Sigmoid colon (tissue), 7 donors: ENCODE measurements around the gene PRKAB2. TPM values are rescaled to one million over a fixed set of nuclear protein-coding genes. Genes with fewer than 3 reads are reported as not detected.
"Not testable (repeated sequence)": the region's sequence is repeated elsewhere in the genome, so short reads cannot be mapped to it uniquely, and the experiment has no call there.

Source experiments
- DNase-seq: peaks from one replicate; pipeline ENCODE4 v3.0.0-alpha.2; 2019
- H3K27ac ChIP-seq, 4 donors: fragments of 200-600 bp; sonication (generic); one replicate each; pipeline ENCODE4 v1.5.1; 2016 to 2019; ENCODE audit warnings: mild to moderate bottlenecking in 1 of 4
- H3K27me3 ChIP-seq, 3 donors: fragments of 200-600 bp; sonication (generic); one replicate each; pipeline ENCODE4 v1.5.1; 2019; ENCODE audit warnings: mild to moderate bottlenecking in 1 of 3
- H3K36me3 ChIP-seq, 4 donors: fragments of 200-600 bp; sonication (generic); one replicate each; pipeline ENCODE4 v1.5.1; 2016 to 2019
- H3K4me1 ChIP-seq, 4 donors: fragments of 200-600 bp; sonication (generic); one replicate each; pipeline ENCODE4 v1.5.1; 2017 to 2019
- H3K4me3 ChIP-seq, 4 donors: fragments of 200-600 bp; sonication (generic); one replicate each; pipeline ENCODE4 v1.5.1; 2017 to 2019; ENCODE audit warnings: mild to moderate bottlenecking in 2 of 4, moderate library complexity in 1 of 4
- H3K9me3 ChIP-seq, 4 donors: fragments of 200-600 bp in 3 of 4; sonication (generic) in 3 of 4; one replicate each; pipeline versions ENCODE4 v1.5.1 to v1.6.1; 2013 to 2019
- CTCF ChIP-seq, 4 experiments: fragments of 450-650 bp in 3 of 4; fragments of 200-600 bp in 1 of 4; IDR thresholded peaks; one replicate each; pipeline ENCODE4 v1.5.1; 2016 to 2019; ENCODE audit warnings: antibody characterized with exemption in 4 of 4, mild to moderate bottlenecking in 3 of 4, moderate library complexity in 2 of 4
- EP300 ChIP-seq, 4 donors: sonication (generic); formaldehyde crosslinking; IDR thresholded peaks; one replicate each; pipeline ENCODE4 v1.6.1; 2017; ENCODE audit warnings: antibody characterized with exemption in 4 of 4
- POLR2A ChIP-seq, 2 donors: fragments of 450-650 bp; IDR thresholded peaks; one replicate each; pipeline ENCODE4 v1.6.1; 2016; ENCODE audit warnings: antibody characterized with exemption in 2 of 2, mild to moderate bottlenecking in 2 of 2, moderate library complexity in 2 of 2
- POLR2AphosphoS5 ChIP-seq, 4 donors: sonication (generic); formaldehyde crosslinking; IDR thresholded peaks; one replicate each; pipeline ENCODE4 v1.6.1; 2017; ENCODE audit warnings: antibody characterized with exemption in 4 of 4
- WGBS, 2 donors: extraction: QIAGEN DNeasy Blood & Tissue Kit; methylation state at CpG; one replicate each; pipeline ENCODE4 v1.1.7; 2013; 5-methylcytosine and 5-hydroxymethylcytosine counted together
- intact Hi-C: fragments of 100-400 bp; cut with DNase I; formaldehyde crosslinking; loops from one replicate; pipeline ENCODE4 v1.15.1; 2023
- polyA plus RNA-seq, 3 donors: library from polyadenylated mRNA; stranded (reverse); fragments of 200-250 nt; gene quantifications; one replicate each; pipeline ENCODE4 v1.2.3, GENCODE V29; 2013
- total RNA-seq, 4 donors: library from RNA; depleted of rRNA; stranded (reverse); fragments of >200 nt; gene quantifications; one replicate each; pipeline ENCODE4 v1.1.0, GENCODE V29; 2016
- donor health status: healthy with polysubstance abuse.
- donor health status: Bipolar disorder and iron deficiency.
- donor health status: healthy.

Gene PRKAB2
- total and polyA plus RNA-seq, 7 donors: 5.4 to 40.3 (median 33.5) TPM

DNA sequence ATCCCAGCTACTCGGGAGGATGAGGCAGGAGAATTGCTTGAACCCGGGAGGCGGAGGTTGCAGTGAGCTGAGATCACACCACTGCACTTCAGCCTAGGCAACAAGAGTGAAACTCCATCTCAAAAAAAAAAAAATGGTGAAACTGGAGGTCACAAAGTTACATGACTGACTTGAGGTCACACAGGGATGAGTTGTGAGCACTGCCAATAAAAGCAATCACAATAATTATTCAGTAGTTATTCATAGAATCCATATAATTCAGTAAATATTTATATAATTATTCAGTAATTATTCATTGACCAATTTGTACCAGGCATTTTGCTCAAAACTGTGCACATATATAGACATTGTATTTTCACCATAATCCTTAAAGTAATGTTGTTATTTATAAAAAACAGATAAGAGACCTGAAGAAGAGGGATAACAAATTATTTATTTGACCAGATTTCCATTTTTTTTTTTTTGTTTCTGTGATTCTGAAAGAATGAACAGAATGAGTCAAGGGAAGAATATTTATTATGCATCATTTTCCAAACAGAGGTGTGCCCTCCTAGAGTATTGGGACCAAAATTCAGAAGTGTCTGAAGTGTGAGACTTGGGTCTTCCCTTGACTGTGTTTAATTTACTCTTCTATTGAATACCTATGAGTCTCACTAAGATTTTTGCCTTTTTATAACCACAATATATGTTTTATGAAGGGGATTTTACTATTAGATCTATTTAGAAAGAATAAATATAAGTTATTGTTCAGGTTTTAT, 43.0 kb downstream of the PRKAB2 start:
- DNase-seq: no peak
- TF ChIP-seq POLR2AphosphoS5 (IDR thresholded peaks at IDR 0.05): no peak
- TF ChIP-seq POLR2A (IDR thresholded peaks at IDR 0.05): no peak
- TF ChIP-seq EP300 (IDR thresholded peaks at IDR 0.05): no peak
- TF ChIP-seq CTCF (IDR thresholded peaks at IDR 0.05): no peak
- H3K36me3 ChIP-seq: no peaks in the 10 kb centered on the region
- 92 to 93% methylated on average over 3 of the region's 3 CpGs for WGBS, 2 donors
- intact Hi-C loops: no loop called here
- H3K4me1 ChIP-seq: no peaks in the 10 kb centered on the region
- no peak overlapping the region for H3K27ac ChIP-seq
- H3K4me3 ChIP-seq: no peak overlapping the region
- no peaks in the 10 kb centered on the region for H3K27me3 ChIP-seq
- no peaks in the 10 kb centered on the region for H3K9me3 ChIP-seq

- Histone ChIP-seq H3K4me1 (no peaks in the 10 kb centered on the region), H3K9me3 (no peaks in the 10 kb centered on the region), H3K36me3 (no peaks in the 10 kb centered on the region), H3K27ac (no peak overlapping the region), H3K4me3 (no peak overlapping the region), H3K27me3 (no peaks in the 10 kb centered on the region)
- DNase-seq: no peak
- TF ChIP-seq CTCF (IDR thresholded peaks at IDR 0.05) (no peak), EP300 (IDR thresholded peaks at IDR 0.05) (no peak), POLR2A (IDR thresholded peaks at IDR 0.05) (no peak), POLR2AphosphoS5 (IDR thresholded peaks at IDR 0.05) (no peak)
- WGBS, 2 donors: 64 to 70% methylated on average over 2 of the region's 2 CpGs
- intact Hi-C loops: no loop called here
Measured at GRCh38 chr1:147124266-147124665, 48.0 kb downstream of the PRKAB2 start.

DNA sequence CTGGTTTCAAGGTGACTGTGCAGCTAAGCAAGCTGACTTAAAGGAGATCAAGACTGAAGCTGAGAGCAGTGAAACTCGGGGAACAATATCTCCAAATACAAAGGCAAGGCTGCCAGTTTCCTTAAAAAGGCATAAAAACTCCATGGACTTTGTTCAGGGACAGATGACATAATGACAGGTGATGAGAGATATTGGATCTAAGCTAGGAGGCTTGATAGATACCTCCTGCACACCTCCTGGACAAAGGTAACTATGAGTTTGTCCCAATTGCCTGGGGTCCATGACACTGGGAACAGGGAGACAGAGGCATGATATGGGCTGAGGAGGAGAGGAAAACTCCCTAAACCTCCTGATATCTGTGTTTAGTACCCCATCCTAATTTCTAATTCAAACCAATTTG, 55.2 kb downstream of the PRKAB2 start:
- H3K27me3 ChIP-seq: no peaks in the 10 kb centered on the region
- intact Hi-C loops: no loop called here
- H3K9me3 ChIP-seq: no peaks in the 10 kb centered on the region
- H3K4me3 ChIP-seq: no peak overlapping the region
- H3K36me3 ChIP-seq: no peaks in the 10 kb centered on the region
- no peak for TF ChIP-seq POLR2A (IDR thresholded peaks at IDR 0.05)
- no peak for TF ChIP-seq CTCF (IDR thresholded peaks at IDR 0.05)
- TF ChIP-seq POLR2AphosphoS5 (IDR thresholded peaks at IDR 0.05): no peak
- no peak for TF ChIP-seq EP300 (IDR thresholded peaks at IDR 0.05)
- DNase-seq: no peak
- H3K4me1 ChIP-seq: no peaks in the 10 kb centered on the region
- H3K27ac ChIP-seq: no peak overlapping the region
- 13 to 62% methylated on average over 1 of the region's 1 CpG for WGBS, 2 donors

- no peaks in the 10 kb centered on the region for H3K4me1 ChIP-seq
- no peak for DNase-seq
- H3K4me3 ChIP-seq: no peak overlapping the region
- H3K36me3 ChIP-seq: no peaks in the 10 kb centered on the region
- intact Hi-C loops: no loop called here
- H3K27ac ChIP-seq: no peak overlapping the region
- TF ChIP-seq CTCF (IDR thresholded peaks at IDR 0.05) (no peak), POLR2AphosphoS5 (IDR thresholded peaks at IDR 0.05) (no peak), EP300 (IDR thresholded peaks at IDR 0.05) (no peak), POLR2A (IDR thresholded peaks at IDR 0.05) (no peak)
- no peaks in the 10 kb centered on the region for H3K9me3 ChIP-seq
- H3K27me3 ChIP-seq: no peaks in the 10 kb centered on the region
- 74 to 86% methylated on average over 2 of the region's 2 CpGs for WGBS, 2 donors
Measured at GRCh38 chr1:147115496-147115895, 56.8 kb downstream of the PRKAB2 start.

DNA sequence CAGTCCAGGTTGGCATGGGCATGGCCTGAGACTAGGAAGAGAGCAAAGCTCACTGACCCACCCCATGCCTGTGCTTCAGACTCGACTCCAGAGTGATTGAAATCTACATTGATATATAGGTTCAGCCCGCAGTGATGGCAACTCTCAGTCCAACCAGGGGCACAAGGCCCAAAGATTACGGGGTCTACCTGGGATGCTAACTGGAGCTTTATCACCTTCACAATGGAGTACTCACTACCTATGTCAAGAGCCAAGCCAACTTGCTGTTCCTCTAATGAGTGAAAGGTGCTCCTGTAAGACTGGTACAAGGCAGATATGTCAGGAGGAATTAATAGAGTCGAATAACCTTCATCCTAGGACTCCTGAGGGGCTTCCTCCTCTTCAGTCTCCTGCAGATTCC, 57.2 kb downstream of the PRKAB2 start:
- not testable (repeated sequence) for DNase-seq
- WGBS, 2 donors: 82 to 87% methylated on average over 4 of the region's 4 CpGs

GRCh38 chr1:147114353-147114752, 57.9 kb downstream of the PRKAB2 start:
- WGBS, 2 donors: 23 to 50% methylated on average over 1 of the region's 1 CpG

More for the DNA sequence above, 57.2 kb downstream of the PRKAB2 start:
- H3K4me1 ChIP-seq, H3K27me3 ChIP-seq, H3K4me3 ChIP-seq, H3K36me3 ChIP-seq, H3K9me3 ChIP-seq, intact Hi-C loops, H3K27ac ChIP-seq: not testable (repeated sequence)

More at GRCh38 chr1:147114353-147114752, 57.9 kb downstream of the PRKAB2 start:
- H3K27ac ChIP-seq, H3K4me3 ChIP-seq, H3K4me1 ChIP-seq, DNase-seq, H3K9me3 ChIP-seq, H3K36me3 ChIP-seq, intact Hi-C loops, H3K27me3 ChIP-seq: not testable (repeated sequence)
